Measurements from ENCODE around the gene HSP90AA1. TPM values are rescaled to one million over a fixed set of nuclear protein-coding genes. Genes with fewer than 3 reads are reported as not detected.
"Not testable (repeated sequence)": the region's sequence is repeated elsewhere in the genome, so short reads cannot be mapped to it uniquely, and the experiment has no call there.

The HSP90AA1 gene
- total RNA-seq, 2 experiments from 2014 or later: 451 to 462 TPM

GRCh38 chr14:102117852-102118251, 31.0 kb upstream of the HSP90AA1 start:
- no peak overlapping the region for H3K27ac ChIP-seq (ENCODE audit: low read depth in 1 of 2, low read length in 2 of 2)
- no peak for TF ChIP-seq CTCF (IDR thresholded peaks at IDR 0.05)

GRCh38 chr14:102116361-102117180, 29.7 kb upstream of the HSP90AA1 start:
- DNase-seq: no peak
- TF ChIP-seq CTCF (IDR thresholded peaks at IDR 0.05): no peak
- H3K27me3 ChIP-seq (ENCODE audit: control insufficient read depth in 1 of 2, insufficient read depth in 2 of 2, low read length in 2 of 2): no peaks in the 10 kb centered on the region
- Mint-ChIP-seq H3K4me3 (no peak overlapping the region), H3K27ac (no peak overlapping the region), H3K27me3 (no peaks in the 10 kb centered on the region), H3K9me3 (no peaks in the 10 kb centered on the region), H3K36me3 (ENCODE audit: low read depth) (no peaks in the 10 kb centered on the region), H3K4me1 (ENCODE audit: low read depth) (no peaks in the 10 kb centered on the region)
- peaks cover 0 to 15% of the 10 kb centered on the region in 2 experiments for H3K9me3 ChIP-seq (ENCODE audit: control insufficient read depth in 1 of 2, insufficient read depth in 1 of 2, low read length in 2 of 2)
- ChIA-PET POLR2A (interaction anchor here (0.5 kb wide), 1 partner anchor 307 kb away, joined by 3 read pairs; no protein-coding TSS in a partner anchor), CTCF (no interaction called here)
- H3K4me3 ChIP-seq (ENCODE audit: low read length): no peak overlapping the region
- ATAC-seq (ENCODE audit: poor library complexity): no peak
- H3K27ac ChIP-seq (ENCODE audit: low read depth in 1 of 2, low read length in 2 of 2): no peak overlapping the region
- intact Hi-C loops (cut with DNase I, micrococcal nuclease): no loop called here
- H3K36me3 ChIP-seq (ENCODE audit: insufficient read depth, low read length): no peaks in the 10 kb centered on the region
- no peaks in the 10 kb centered on the region for H3K4me1 ChIP-seq (ENCODE audit: insufficient read depth, low read length)

More at GRCh38 chr14:102117852-102118251, 31.0 kb upstream of the HSP90AA1 start:
- no peak overlapping the region for H3K27ac Mint-ChIP-seq
- no peaks in the 10 kb centered on the region for H3K27me3 Mint-ChIP-seq
- Histone ChIP-seq H3K27me3 (ENCODE audit: control insufficient read depth in 1 of 2, insufficient read depth in 2 of 2, low read length in 2 of 2) (no peaks in the 10 kb centered on the region), H3K4me3 (ENCODE audit: low read length) (no peak overlapping the region), H3K9me3 (ENCODE audit: control insufficient read depth in 1 of 2, insufficient read depth in 1 of 2, low read length in 2 of 2) (peaks cover 0 to 15% of the 10 kb centered on the region in 2 experiments), H3K36me3 (ENCODE audit: insufficient read depth, low read length) (no peaks in the 10 kb centered on the region), H3K4me1 (ENCODE audit: insufficient read depth, low read length) (no peaks in the 10 kb centered on the region)
- H3K9me3 Mint-ChIP-seq: no peaks in the 10 kb centered on the region
- ATAC-seq (ENCODE audit: poor library complexity): no peak
- H3K4me3 Mint-ChIP-seq: no peak overlapping the region
- POLR2A ChIA-PET: no interaction called here
- no peaks in the 10 kb centered on the region for H3K4me1 Mint-ChIP-seq (ENCODE audit: low read depth)
- no peak for DNase-seq
- CTCF ChIA-PET: interaction anchor here (0.6 kb wide), 1 partner anchor 33 kb away, joined by 3 read pairs; no protein-coding TSS in a partner anchor
- intact Hi-C loops (cut with DNase I, micrococcal nuclease): no loop called here
- H3K36me3 Mint-ChIP-seq (ENCODE audit: low read depth): no peaks in the 10 kb centered on the region

- no peak overlapping the region for H3K27ac ChIP-seq (ENCODE audit: low read depth in 1 of 2, low read length in 2 of 2)
- no peaks in the 10 kb centered on the region for H3K9me3 Mint-ChIP-seq
- H3K27me3 Mint-ChIP-seq: no peaks in the 10 kb centered on the region
- no peak for TF ChIP-seq CTCF (IDR thresholded peaks at IDR 0.05)
- POLR2A ChIA-PET: no interaction called here
- no peaks in the 10 kb centered on the region for H3K4me1 ChIP-seq (ENCODE audit: insufficient read depth, low read length)
- no peak for ATAC-seq (ENCODE audit: poor library complexity)
- no peak overlapping the region for H3K4me3 Mint-ChIP-seq
- H3K36me3 ChIP-seq (ENCODE audit: insufficient read depth, low read length): no peaks in the 10 kb centered on the region
- no peaks in the 10 kb centered on the region for H3K4me1 Mint-ChIP-seq (ENCODE audit: low read depth)
- no peaks in the 10 kb centered on the region for H3K36me3 Mint-ChIP-seq (ENCODE audit: low read depth)
- DNase-seq: no peak
- peaks cover 0 to 10% of the 10 kb centered on the region in 2 experiments for H3K9me3 ChIP-seq (ENCODE audit: control insufficient read depth in 1 of 2, insufficient read depth in 1 of 2, low read length in 2 of 2)
- H3K27ac Mint-ChIP-seq: no peak overlapping the region
- no peak overlapping the region for H3K4me3 ChIP-seq (ENCODE audit: low read length)
- H3K27me3 ChIP-seq (ENCODE audit: control insufficient read depth in 1 of 2, insufficient read depth in 2 of 2, low read length in 2 of 2): no peaks in the 10 kb centered on the region
- intact Hi-C loops (cut with DNase I, micrococcal nuclease): no loop called here
- CTCF ChIA-PET: no interaction called here
Measured at GRCh38 chr14:102111101-102111500, 24.3 kb upstream of the HSP90AA1 start.

DNA sequence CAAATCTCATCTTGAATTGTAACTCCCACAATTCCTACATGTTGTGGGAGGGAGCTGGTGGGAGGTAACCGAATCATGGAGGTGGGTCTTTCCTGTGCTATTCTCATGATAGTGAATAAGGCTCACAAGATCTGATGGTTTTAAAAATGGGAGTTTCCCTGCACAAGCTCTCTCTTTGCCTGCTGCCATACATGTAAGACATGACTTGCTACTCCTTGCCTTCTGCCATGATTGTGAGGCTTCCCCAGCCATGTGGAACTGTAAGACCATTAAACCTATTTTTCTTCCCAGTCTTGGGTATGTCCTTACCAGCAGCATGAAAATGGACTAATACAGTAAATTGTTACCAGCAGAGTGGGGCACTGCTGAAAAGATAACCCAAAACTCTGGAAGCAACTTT, 22.5 kb upstream of the HSP90AA1 start:
- H3K27me3 ChIP-seq (ENCODE audit: control insufficient read depth in 1 of 2, insufficient read depth in 2 of 2, low read length in 2 of 2); intact Hi-C loops (cut with DNase I, micrococcal nuclease); H3K9me3 Mint-ChIP-seq; CTCF ChIA-PET; H3K4me1 ChIP-seq (ENCODE audit: insufficient read depth, low read length); H3K27me3 Mint-ChIP-seq; DNase-seq; H3K36me3 ChIP-seq (ENCODE audit: insufficient read depth, low read length); ATAC-seq (ENCODE audit: poor library complexity); H3K27ac ChIP-seq (ENCODE audit: low read depth in 1 of 2, low read length in 2 of 2); H3K4me1 Mint-ChIP-seq (ENCODE audit: low read depth); H3K36me3 Mint-ChIP-seq (ENCODE audit: low read depth); H3K27ac Mint-ChIP-seq; H3K4me3 ChIP-seq (ENCODE audit: low read length); H3K4me3 Mint-ChIP-seq; POLR2A ChIA-PET: not testable (repeated sequence)
- peaks cover 0 to 10% of the 10 kb centered on the region in 2 experiments for H3K9me3 ChIP-seq (ENCODE audit: control insufficient read depth in 1 of 2, insufficient read depth in 1 of 2, low read length in 2 of 2)

All from CD4-positive, alpha-beta T cell (primary cell).